Islet precursor cell (in vitro differentiated cells): ENCODE results near the gene PDE4D.
A peak's percentile ranks its signal among the peaks of the same experiment; 100 is the strongest.

Source experiments
- DNase-seq: peaks from one replicate; pipeline ENCODE4 v3.0.0-alpha.2; 2018

PDE4D gene

DNA sequence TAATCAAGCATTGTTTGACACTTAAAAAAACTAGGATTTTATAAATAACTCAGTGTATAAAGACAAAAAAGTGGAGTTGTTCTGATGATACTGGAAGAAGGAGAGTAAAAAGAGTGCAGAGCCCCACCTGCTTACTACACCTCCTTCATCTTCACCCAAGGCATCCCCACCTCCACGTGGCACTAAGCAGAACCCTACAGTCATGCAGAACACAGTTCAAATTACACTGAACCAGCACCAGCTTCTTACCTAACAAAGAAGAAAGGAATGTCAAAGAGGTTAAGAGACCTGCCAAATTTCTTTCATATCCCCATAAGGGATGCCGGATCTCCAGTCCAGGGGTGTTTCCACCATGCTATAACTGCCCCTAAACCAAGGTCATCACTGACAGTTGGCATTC is 55.5 kb downstream of the PDE4D start:
- DNase-seq, result no peak

DNA sequence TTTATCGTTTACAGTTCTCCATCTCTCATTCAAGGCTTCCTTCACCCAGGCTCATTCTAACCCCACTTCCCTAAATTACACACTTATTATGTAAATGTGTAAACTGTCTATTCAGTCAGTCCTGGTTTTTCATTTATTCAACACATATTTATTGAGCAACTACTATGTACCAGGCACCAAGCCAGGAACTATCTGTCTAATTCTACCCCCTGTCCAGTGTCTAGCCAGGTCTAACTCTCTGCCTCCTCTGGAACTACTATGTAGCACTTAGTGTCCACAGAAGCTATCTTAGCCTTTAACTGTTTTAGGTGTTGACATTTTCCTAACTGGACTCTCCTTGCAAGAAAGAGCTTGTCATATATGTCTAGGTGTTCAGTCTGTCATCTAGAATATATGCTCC is 56.5 kb downstream of the PDE4D start:
- no peak for DNase-seq

DNA sequence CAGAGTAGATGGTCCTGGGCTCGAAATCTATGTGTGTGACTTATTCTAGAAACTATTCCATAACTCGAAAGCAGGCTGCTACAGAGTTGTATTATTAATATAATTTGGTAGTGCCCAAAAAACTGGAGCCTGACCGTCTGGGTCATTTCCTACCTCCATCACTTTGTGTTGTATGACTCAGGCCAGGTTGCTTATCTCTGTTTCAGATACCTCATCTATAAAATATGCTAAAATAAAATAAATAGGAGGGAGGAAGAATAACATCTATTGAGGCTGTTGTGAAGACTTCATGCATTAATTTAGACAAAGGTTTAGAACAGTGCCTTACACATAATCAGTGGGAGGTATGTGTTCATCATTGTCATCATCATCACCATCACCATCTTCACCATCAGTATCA is 57.7 kb downstream of the PDE4D start:
- no peak for DNase-seq

DNA sequence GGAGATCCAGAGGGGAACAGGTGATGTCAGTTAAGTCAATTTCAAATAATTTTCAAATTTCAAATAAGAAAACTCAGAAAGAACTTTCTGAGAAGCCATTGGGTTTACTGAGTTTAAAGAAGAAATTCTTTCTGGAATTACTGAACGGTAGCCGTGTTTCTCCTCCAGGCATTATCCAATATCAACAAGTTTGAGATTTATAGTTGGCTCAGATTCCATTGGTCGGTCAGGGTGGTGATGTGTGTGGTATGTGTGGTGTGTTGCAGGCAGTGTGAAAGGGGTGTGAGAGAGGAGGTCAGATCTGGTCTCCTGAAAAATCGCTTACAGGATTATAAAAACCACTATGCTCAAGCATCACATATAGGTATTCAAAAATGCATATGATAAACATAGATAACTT is 60.1 kb downstream of the PDE4D start:
- DNase-seq, result no peak

DNA sequence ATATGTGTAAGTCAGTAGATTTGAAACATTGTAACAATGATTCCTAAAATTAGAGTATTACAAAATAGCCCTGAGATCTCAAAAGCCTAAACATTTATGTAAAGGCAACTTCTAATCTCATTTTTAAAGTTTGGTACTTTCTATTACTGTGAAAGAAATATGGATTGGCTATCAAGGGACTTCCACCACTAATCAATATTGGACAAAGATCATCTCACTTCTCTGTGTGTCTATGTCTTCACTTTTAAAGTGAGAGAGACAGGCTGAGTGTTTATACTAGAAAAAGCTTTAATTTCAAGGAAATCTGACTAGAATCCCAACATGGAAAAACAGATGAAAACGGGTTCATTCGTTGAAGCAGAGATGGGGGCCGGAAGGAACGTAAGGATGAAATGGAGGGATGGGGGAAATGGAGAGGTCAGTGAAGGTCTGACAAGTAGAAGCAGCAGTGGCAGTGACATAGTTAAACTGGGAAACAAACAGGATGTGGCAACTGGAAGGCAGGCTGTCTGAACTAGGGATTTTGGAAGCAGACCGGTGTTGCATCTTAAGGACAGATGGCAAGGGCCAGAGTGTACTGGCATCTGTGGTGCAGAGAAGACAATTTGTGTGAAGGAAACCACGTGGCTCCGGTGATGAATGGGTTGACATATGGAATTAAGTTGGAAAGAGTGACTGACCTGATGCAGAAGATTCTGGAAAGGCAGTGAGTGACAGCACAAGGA is 60.8 kb downstream of the PDE4D start:
- no peak for DNase-seq

DNA sequence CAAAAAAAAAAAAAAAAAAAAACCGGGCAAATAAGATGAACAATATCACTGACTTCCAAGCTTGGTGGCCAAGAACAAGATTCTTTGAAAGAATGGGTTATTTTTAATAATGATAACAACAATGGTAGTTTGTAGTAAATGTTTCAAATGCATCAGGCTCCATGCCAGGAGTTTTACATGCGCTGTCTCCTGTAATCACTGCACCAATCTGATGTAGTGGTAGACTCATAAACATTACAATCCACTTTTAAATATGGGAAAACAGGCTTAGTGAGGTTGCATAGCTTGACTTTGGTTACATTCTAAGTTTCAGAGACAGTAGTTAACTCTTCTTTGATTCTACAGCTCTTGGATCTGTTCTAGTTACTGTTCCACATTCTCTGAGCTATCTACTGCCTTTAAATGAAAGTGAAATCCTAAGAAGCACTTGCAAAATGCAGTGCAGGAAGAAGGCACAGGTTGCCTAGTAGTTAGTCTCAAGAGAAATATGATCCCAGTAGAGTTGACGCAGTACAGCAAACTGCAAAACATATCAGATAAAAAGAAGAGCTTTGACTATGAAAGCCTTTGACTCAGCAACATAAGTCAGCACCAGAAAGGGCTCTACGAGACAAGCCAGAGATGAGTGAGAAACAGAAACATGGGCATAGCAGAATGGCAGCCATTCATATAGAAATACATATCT is 62.1 kb downstream of the PDE4D start:
- DNase-seq, result no peak

DNA sequence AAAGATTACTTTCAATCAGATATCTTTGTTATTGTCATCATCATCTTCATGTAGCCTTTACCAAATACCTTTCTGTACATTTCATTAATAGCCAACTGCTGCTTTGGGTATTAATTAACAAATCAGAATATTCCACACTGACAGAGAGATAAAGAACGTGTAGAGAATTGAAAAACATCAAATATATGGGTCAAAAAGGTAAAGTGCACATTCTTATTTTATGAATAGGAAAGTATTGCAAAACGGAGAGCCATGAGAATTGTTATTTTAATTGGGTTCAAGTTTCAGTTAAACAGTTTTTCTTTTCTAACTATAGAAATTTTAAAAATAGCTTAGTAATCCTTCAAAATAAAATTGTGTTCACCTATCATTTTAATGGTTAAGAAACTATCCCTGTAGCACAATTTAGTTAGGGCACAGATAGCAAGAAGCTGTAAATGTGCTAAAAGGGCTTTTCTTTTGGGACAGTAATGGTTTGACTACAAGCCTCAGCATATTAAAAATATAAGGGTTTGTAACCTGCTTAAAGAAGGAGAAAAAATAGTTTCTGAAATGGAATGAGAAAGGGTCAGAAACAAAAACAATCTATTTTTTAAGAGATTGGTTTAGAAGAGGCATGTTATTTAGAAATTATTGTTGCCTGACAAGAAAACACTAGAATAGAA is 62.9 kb downstream of the PDE4D start:
- no peak for DNase-seq

DNA sequence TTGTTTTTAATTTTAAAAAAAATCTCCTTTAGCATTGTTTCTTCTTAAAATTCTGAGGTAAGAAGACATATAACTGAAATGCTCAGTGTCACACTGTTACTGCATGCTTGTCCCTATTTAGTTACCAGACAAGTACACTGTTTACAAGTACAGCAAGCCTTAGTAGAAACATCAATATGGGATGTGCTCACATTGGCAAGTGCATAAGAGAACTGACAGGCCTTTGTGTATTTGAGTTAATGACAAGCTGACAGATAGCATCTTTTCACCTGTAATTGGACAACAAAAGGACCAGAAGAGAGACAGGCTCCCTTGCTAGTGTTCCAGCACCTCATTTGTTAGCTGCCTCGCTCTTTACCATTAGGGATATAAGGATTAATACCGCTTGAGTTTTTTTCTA is 63.6 kb downstream of the PDE4D start:
- DNase-seq, result no peak

DNA sequence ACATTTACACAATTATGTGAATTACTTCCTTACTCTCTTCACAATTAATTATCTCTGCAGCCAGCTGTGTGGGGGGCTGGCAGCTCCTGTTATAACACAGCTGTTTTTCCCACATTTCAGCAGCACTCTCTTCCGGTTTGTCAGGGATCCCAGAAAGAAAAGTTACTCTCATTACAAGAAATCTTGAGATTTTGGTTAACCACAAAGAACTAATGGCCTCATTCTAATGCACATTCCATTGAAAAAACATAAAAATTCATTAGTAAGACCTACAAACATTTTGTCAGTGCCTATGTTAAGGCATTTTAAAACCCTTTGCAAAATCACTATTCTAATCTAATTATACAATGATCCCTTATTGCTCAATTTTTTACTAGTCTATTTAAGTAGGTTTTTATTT is 64.1 kb downstream of the PDE4D start:
- no peak for DNase-seq

DNA sequence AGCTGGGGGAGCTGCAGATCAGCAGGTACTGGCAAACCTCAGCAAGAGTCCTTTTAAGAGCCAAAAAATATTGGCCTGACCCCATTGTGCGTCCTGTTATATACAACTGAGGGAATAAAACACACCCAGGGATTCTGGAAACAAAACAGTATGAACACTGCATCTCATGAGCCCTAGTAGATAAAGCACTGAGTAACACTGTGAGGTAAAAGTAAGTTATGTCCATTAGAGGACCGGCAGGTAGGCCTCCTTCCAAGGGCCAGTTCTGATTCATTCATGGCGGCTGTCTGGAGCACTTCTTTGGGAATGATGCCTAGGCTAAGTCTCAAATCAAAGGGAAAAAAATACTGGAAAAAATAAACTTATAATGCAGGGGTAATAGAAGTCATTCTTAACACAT is 64.9 kb downstream of the PDE4D start:
- DNase-seq, result no peak

DNA sequence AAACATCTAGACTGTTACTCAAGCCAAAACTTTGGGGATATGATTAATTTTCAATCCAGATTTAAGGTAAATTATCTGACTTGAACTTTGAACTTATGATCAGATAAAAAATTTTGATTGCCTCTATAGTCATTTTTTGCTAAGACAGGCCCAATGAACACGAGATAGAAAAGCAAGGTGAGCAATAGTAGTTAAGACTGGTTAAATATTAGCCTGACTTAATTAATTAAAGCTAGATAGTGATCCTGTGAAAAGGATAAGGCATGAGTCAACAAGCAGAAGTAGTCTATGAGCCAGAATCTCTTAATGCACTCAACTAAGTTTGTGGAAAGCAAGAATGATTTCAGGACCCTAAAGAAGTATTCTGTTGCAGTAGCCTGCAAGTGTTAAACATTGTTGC is 66.5 kb downstream of the PDE4D start:
- DNase-seq, result no peak

DNA sequence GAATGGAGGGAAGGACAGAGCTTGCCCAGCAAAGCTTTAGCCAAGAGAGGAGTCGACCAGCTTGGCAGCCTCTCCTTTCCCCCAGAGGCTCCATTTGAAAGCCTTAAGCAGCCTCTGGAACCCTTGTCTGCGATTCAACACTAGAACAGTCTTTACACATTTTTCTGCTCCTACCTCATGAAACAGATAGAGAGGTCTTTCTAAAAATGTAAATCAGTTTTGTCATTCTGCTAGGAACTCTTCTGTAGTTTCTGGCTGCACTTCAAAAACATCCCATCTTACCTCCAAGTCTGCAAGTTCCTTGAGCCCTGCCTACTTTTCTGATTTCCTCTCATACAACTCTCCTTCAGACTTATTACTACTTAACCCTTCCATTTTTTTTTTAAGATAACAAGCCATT is 70.1 kb downstream of the PDE4D start:
- DNase-seq, result no peak

DNA sequence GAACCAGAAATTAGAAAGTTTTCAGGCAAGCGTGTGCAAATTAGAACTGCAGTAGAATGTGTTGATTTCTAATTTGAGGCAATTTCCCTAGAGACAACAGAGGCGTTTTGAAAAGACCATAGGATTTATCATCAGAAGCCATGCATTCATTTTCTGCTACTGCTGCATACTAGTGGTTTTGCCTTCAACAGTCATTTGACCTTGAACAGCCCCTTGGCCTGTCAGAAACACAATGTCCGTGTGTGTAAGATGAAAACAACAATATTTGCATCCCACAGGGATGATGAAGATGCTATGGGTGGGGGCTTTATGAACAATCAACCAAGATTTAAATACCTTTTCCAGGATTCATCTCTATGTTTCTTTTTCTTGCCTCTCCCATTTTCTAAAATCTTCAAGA is 73.7 kb downstream of the PDE4D start:
- DNase-seq, result no peak

DNA sequence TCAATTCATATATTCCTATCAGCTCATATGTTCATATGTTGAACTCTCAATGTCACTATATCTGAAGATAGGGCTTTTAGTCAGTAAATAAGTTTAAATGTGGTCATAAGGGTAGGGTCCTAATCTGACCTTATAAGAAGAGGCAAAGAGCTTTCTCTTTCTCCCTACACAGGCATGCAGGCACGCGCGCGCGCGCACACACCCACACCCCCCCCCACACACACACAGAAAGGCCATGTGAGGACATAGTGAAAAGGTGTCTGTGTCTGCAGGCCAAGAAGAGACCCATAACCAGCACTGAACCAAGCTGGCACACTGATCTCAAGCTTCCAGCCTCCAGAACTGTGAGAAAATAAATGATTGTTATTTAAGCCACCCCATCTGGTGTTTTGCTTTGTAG is 76.0 kb downstream of the PDE4D start:
- DNase-seq, result no peak

DNA sequence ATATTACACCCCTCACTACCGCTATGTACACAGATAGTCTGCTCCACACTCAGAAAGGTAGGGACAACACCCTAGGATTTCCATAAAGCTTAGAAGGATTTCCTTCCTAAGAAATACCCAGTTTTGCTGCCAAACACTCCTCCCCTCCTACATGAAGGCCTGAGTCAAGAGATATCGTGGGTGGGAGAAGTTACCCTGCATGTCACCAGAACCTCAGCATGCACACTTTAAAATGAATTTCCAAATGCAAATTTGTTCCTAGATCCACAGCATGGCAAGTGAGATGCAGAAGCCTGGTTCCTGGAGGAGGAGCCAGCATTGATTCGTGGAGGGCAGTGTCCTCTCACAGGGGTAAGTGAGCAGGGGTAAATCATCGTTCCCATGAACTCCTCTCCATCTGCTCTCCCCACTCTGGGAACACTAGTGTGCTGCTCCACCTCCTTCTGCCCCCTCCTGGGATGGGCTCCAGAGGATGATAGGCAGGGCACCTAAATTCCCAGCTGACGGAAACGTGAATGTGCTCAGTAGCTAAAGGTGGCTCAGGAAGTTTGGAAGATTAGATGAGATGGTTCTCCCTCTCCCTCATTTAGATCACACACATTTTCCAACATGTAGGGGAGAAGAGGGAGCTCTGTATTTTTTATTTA is 76.7 kb downstream of the PDE4D start:
- DNase-seq, result no peak

DNA sequence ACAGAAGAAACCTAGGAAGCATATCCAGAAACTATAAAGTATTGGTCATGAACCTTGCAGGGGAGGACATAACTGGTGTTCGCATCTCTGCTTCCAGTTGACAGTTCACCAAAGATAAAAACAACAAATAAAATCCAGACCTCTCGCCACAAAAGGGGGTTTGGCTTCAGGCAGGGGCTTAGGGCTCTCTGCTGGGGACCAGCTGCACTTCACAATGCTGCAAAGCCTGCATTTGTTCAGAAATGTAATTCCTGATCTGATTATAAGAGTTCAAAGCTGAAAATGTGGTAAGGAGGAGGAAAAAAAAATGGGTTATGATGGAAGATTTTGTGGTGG is 79.0 kb downstream of the PDE4D start:
- DNase-seq, result no peak

DNA sequence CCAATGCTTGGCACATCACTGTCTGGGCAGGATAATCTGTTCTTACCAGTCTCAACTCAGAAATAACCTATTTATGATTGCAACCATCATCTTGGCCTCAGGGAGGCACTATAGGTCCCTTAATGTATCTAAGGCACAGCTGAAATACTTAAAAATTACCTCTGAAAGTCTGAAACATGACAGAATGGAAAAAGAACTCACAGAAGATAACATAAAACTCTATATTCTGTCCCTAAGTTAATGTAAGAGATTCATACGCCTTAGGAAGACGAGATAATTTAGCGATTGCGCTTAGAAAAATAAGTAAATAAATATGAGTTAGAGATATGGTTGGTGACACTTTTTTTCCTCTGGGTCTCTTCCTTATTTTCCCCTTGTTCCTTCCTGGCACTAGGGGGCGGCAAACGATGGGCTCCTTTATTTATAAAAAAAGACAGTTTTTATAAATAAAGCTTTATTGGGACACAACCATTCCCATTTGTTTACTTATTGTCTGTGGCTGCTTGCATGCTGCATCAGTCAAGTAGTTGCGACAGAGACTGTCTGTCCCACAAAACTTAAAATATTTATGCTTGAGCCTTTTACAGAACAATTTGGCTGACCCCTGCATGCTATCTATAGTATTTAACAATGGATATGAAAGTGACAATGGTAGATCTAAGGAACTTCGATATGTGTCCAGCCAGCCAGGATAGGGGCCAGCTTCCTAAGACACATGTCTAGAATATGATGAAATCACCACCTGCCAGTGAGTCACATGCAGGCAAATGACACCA is 79.6 kb downstream of the PDE4D start:
- no peak for DNase-seq

DNA sequence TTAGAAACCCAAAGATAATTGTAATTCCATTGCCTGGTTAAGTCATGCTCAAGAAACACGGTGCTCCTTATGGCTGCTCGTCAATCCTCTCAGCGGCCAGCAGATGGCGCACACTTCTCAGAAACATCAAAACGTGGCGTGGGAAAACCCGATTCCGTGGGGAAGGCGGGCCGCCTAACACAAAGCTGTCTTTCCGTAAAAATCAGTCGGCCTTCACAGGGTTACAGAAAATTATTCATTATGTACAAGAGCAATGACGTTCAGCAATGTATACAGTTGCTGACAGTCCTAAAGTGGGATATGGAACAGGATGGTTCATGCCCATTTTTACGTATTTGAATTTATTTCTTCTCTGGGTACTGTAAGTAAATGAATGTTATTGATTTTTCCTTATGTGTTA is 83.5 kb downstream of the PDE4D start:
- DNase-seq, result peak; percentile 72

DNA sequence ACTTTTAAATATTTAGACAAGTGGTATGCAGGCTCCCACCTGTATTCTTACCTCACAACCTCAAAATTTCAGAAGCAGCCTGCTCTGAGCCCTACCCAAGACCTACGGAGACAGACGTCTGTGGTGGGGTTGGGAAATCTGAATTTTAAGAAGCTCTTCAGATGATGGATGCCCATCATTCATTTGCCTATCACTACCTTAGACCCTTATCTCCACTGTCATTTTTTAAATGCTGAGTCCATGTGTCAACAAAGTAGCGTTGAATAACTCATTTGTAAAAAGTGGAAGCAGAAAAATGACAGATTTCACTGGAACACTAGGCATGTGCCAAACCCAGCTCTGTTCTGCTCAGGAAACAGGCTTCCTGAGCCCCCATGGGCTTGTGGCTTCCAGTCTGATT is 85.7 kb downstream of the PDE4D start:
- DNase-seq, result no peak

DNA sequence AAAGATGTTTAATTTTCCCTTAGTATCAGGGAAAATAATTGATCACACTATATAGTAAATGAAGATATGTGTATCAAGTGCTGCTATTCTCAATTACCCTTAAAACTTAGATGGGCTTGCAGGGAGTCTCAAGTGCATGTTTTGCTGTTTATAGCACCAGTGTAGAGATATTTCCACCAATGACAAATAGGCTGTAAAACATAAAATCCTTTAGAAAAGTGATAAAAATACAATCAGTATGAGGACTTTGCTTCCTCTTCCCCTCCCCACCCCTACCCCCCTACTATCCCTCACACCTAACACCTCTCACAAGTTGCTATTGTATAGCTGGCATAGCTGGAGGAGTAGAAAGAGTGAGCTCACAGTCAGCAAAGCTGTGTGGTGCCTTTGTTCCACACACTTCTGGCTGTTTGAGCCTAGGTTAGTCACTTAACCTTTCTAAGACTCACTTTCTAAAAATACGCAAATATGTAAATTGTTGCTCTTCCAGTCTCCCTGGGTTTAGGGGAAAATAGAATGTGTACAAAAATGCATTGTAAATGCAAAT is 93.1 kb downstream of the PDE4D start:
- DNase-seq, result no peak

DNA sequence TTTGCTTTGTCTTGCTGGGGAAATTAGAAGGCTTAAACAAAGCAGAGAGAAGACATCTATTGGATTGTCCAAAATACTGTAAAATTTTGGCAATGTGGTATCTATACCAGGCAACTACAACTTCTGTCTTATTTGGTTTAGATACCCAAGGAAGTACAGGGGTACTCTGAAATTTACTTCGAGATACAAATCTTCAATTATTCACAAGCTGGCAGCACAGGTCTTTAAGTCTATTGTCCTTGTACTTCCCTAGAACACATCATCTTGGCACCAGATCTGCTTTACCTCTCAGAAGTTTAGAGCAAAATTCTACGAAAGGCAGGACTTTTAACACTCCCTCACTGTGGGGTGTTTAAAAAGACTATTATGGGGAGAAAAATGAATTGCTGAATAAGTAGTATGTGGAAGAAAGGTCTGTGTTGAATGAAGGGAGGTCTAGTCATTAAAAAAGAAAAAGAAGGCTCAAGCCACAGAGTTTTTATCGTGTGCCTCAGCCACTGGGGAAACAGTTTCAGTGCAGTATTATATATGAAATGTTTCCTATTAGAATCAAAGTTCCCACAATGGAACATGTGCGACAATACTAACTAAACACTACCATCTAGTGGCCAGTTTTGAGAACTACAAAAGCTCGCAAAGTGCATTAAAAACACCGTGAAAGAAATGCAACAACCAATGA is 93.7 kb downstream of the PDE4D start:
- no peak for DNase-seq
